Parathyroid adenoma (tissue), 2 donors: ENCODE data around the gene KIF26B.

Experiments
- H2AFZ ChIP-seq: fragments of 300-600 bp; sonication (generic); one replicate; pipeline ENCODE4 v1.7.0; 2017; ENCODE audit warnings: antibody characterized with exemption, mild to moderate bottlenecking
- H3K27ac ChIP-seq: fragments of 300-600 bp; sonication (generic); one replicate; pipeline ENCODE4 v1.7.0; 2017
- H3K27me3 ChIP-seq: fragments of 300-600 bp; sonication (generic); one replicate; pipeline ENCODE4 v1.7.0; 2017; ENCODE audit warnings: low read length; ENCODE audit not compliant: control insufficient read depth, insufficient read depth
- H3K36me3 ChIP-seq: fragments of 300-600 bp; sonication (generic); one replicate; pipeline ENCODE4 v1.7.0; 2017; ENCODE audit warnings: low read length; ENCODE audit not compliant: control insufficient read depth, insufficient read depth
- H3K4me1 ChIP-seq: fragments of 300-600 bp; sonication (generic); one replicate; pipeline ENCODE4 v1.7.0; 2017; ENCODE audit warnings: control low read depth
- H3K4me2 ChIP-seq: fragments of 300-600 bp; sonication (generic); one replicate; pipeline ENCODE4 v1.7.0; 2017; ENCODE audit warnings: low read length
- H3K4me3 ChIP-seq: fragments of 300-600 bp; sonication (generic); one replicate; pipeline ENCODE4 v1.7.0; 2017; ENCODE audit warnings: low read depth, low read length
- H3K79me2 ChIP-seq: fragments of 300-600 bp; sonication (generic); one replicate; pipeline ENCODE4 v1.7.0; 2017; ENCODE audit warnings: control low read depth
- H3K9ac ChIP-seq: fragments of 300-600 bp; sonication (generic); one replicate; pipeline ENCODE4 v1.7.0; 2017; ENCODE audit warnings: mild to moderate bottlenecking
- H3K9me3 ChIP-seq: fragments of 300-600 bp; sonication (generic); one replicate; pipeline ENCODE4 v1.7.0; 2017; ENCODE audit warnings: low read length; ENCODE audit not compliant: control insufficient read depth
- CTCF ChIP-seq: fragments of 300-600 bp; sonication (generic); IDR thresholded peaks from one replicate; pipeline ENCODE4 v1.7.0; 2017; ENCODE audit warnings: antibody characterized with exemption, mild to moderate bottlenecking
- donor health status: primary hyperparathyroidism.

KIF26B gene

GRCh38 chr1:245441689-245442088 lies 286.9 kb downstream of the KIF26B start:
- Histone ChIP-seq H3K4me1 (no peaks in the 10 kb centered on the region), H3K4me2 (no peak overlapping the region), H3K27ac (no peak overlapping the region), H3K27me3 (no peaks in the 10 kb centered on the region), H3K9ac (no peak overlapping the region), H2AFZ (no peak overlapping the region), H3K4me3 (no peak overlapping the region), H3K9me3 (no peaks in the 10 kb centered on the region), H3K36me3 (no peaks in the 10 kb centered on the region), H3K79me2 (no peaks in the 10 kb centered on the region)
- no peak for TF ChIP-seq CTCF

- no peak for TF ChIP-seq CTCF
- H3K27me3 ChIP-seq: no peaks in the 10 kb centered on the region
- no peaks in the 10 kb centered on the region for H3K9me3 ChIP-seq
- no peak overlapping the region for H3K4me3 ChIP-seq
- H3K9ac ChIP-seq: no peak overlapping the region
- H3K79me2 ChIP-seq: no peaks in the 10 kb centered on the region
- no peak overlapping the region for H3K27ac ChIP-seq
- no peak overlapping the region for H3K4me2 ChIP-seq
- no peaks in the 10 kb centered on the region for H3K36me3 ChIP-seq
- no peaks in the 10 kb centered on the region for H3K4me1 ChIP-seq
- no peak overlapping the region for H2AFZ ChIP-seq
Observed at GRCh38 chr1:245444147-245444828, 289.5 kb downstream of the KIF26B start.

GRCh38 chr1:245444945-245445344 lies 290.2 kb downstream of the KIF26B start:
- no peaks in the 10 kb centered on the region for H3K36me3 ChIP-seq
- TF ChIP-seq CTCF: no peak
- H3K27me3 ChIP-seq: no peaks in the 10 kb centered on the region
- H2AFZ ChIP-seq: no peak overlapping the region
- H3K4me2 ChIP-seq: no peak overlapping the region
- H3K9me3 ChIP-seq: no peaks in the 10 kb centered on the region
- no peaks in the 10 kb centered on the region for H3K4me1 ChIP-seq
- H3K9ac ChIP-seq: no peak overlapping the region
- no peak overlapping the region for H3K27ac ChIP-seq
- H3K4me3 ChIP-seq: no peak overlapping the region
- H3K79me2 ChIP-seq: no peaks in the 10 kb centered on the region

GRCh38 chr1:245448531-245448930 lies 293.7 kb downstream of the KIF26B start:
- Histone ChIP-seq H3K4me2 (no peak overlapping the region), H3K79me2 (no peaks in the 10 kb centered on the region), H2AFZ (no peak overlapping the region), H3K4me3 (no peak overlapping the region), H3K36me3 (no peaks in the 10 kb centered on the region), H3K27me3 (no peaks in the 10 kb centered on the region), H3K9me3 (no peaks in the 10 kb centered on the region), H3K4me1 (no peaks in the 10 kb centered on the region), H3K27ac (no peak overlapping the region), H3K9ac (no peak overlapping the region)
- TF ChIP-seq CTCF: no peak

- H3K27me3 ChIP-seq: no peaks in the 10 kb centered on the region
- H3K27ac ChIP-seq: no peak overlapping the region
- no peak overlapping the region for H2AFZ ChIP-seq
- no peaks in the 10 kb centered on the region for H3K4me1 ChIP-seq
- H3K9ac ChIP-seq: no peak overlapping the region
- H3K36me3 ChIP-seq: no peaks in the 10 kb centered on the region
- no peak for TF ChIP-seq CTCF
- H3K79me2 ChIP-seq: no peaks in the 10 kb centered on the region
- no peak overlapping the region for H3K4me2 ChIP-seq
- H3K4me3 ChIP-seq: no peak overlapping the region
- no peaks in the 10 kb centered on the region for H3K9me3 ChIP-seq
Observed at GRCh38 chr1:245448975-245449431, 294.2 kb downstream of the KIF26B start.
